HepG2 (cell line): Measurements from ENCODE around the gene ZSWIM6. TPM values are rescaled to one million over a fixed set of nuclear protein-coding genes. Genes with fewer than 3 reads are reported as not detected.

ENCODE experiments used
- ATF2 ChIP-seq: sonication (generic); formaldehyde crosslinking; IDR thresholded peaks from 2 replicates; pipeline ENCODE4 v1.4.0; 2020; ENCODE audit warnings: missing genetic modification reagents
- BRCA1 ChIP-seq: sonication (generic); formaldehyde crosslinking; IDR thresholded peaks from 2 replicates; pipeline ENCODE4 v1.4.0; 2020; ENCODE audit warnings: missing genetic modification reagents
- ETV6 ChIP-seq: sonication (generic); formaldehyde crosslinking; conservative IDR thresholded peaks from 2 replicates; pipeline ENCODE4 v1.4.0; 2020; ENCODE audit warnings: missing genetic modification reagents
- FOXO1 ChIP-seq: sonication (generic); formaldehyde crosslinking; IDR thresholded peaks from 2 replicates; pipeline ENCODE4 v1.4.0; 2020; ENCODE audit warnings: missing genetic modification reagents
- HOXD1 ChIP-seq: sonication (generic); formaldehyde crosslinking; IDR thresholded peaks from 2 replicates; pipeline ENCODE4 v1.5.0; 2020; ENCODE audit warnings: missing genetic modification reagents
- JDP2 ChIP-seq: sonication (generic); formaldehyde crosslinking; IDR thresholded peaks from 2 replicates; pipeline ENCODE4 v1.8.1; 2022; ENCODE audit warnings: missing genetic modification reagents, borderline replicate concordance
- MAZ ChIP-seq, 2 experiments: sonication (generic) in 1 of 2; formaldehyde crosslinking in 1 of 2; IDR thresholded peaks; 2 replicates each; pipeline versions ENCODE4 v1.5.0 to v1.6.1; 2012 to 2020; ENCODE audit warnings: low read depth in 2 of 2, mild to moderate bottlenecking in 2 of 2, borderline replicate concordance in 1 of 2, improper control_type of control experiment in 1 of 2, low read length in 1 of 2, missing genetic modification reagents in 1 of 2, moderate library complexity in 1 of 2
- MTERF4 ChIP-seq: sonication (generic); formaldehyde crosslinking; IDR thresholded peaks from 2 replicates; pipeline ENCODE4 v1.8.0; 2023; ENCODE audit warnings: mild to moderate bottlenecking, missing genetic modification reagents
- NFE2 ChIP-seq: sonication (generic); formaldehyde crosslinking; IDR thresholded peaks from 2 replicates; pipeline ENCODE4 v1.4.0; 2020; ENCODE audit warnings: missing genetic modification reagents
- NKX3-1 ChIP-seq: sonication (generic); formaldehyde crosslinking; IDR thresholded peaks from 2 replicates; pipeline ENCODE4 v1.5.0; 2020; ENCODE audit warnings: missing genetic modification reagents
- PREB ChIP-seq: sonication (generic); formaldehyde crosslinking; IDR thresholded peaks from 2 replicates; pipeline ENCODE4 v1.4.0; 2020; ENCODE audit warnings: missing genetic modification reagents
- REST ChIP-seq, 2 experiments: IDR thresholded peaks; 2 replicates each; pipeline ENCODE4 v1.6.1; 2011 to 2012; ENCODE audit warnings: low read length in 2 of 2, borderline replicate concordance in 1 of 2, low read depth in 1 of 2, mild to moderate bottlenecking in 1 of 2, moderate library complexity in 1 of 2
- REXO4 ChIP-seq: sonication (generic); formaldehyde crosslinking; IDR thresholded peaks from 2 replicates; pipeline ENCODE4 v1.8.0; 2022; ENCODE audit warnings: missing genetic modification reagents, mild to moderate bottlenecking, borderline replicate concordance
- SNAI1 ChIP-seq: sonication (generic); formaldehyde crosslinking; IDR thresholded peaks from 2 replicates; pipeline ENCODE4 v1.5.0; 2020; ENCODE audit warnings: mild to moderate bottlenecking, missing genetic modification reagents, borderline replicate concordance
- SRSF9 ChIP-seq: fragments of 200-400 bp; formaldehyde crosslinking; IDR thresholded peaks from 2 replicates; pipeline ENCODE4 v1.6.1; 2018; ENCODE audit warnings: borderline replicate concordance, mild to moderate bottlenecking, low read depth, low read length; ENCODE audit not compliant: insufficient read depth, poor library complexity, severe bottlenecking
- ZNF30 ChIP-seq: sonication (generic); formaldehyde crosslinking; IDR thresholded peaks from 2 replicates; pipeline ENCODE4 v1.5.0; 2020; ENCODE audit warnings: mild to moderate bottlenecking, missing genetic modification reagents
- ZNF850 ChIP-seq: sonication (generic); formaldehyde crosslinking; conservative IDR thresholded peaks from 2 replicates; pipeline ENCODE4 v1.9.0; 2021; ENCODE audit warnings: mild to moderate bottlenecking, missing genetic modification reagents
- polyA plus RNA-seq, 8 experiments: library from polyadenylated mRNA; depleted of rRNA in 3 of 8; stranded (reverse) in 7 of 8; unstranded in 1 of 8; fragments of >200 nt; fragmentation: Illumina TruSeq in 4 of 8; extraction: Trizol in 4 of 8; gene quantifications; 2 replicates each; pipeline versions ENCODE4 v1.2.1 to v1.2.3, GENCODE V29; 2011 to 2016; ENCODE audit warnings: low read depth in 4 of 8, missing spikeins in 1 of 8, mixed read lengths in 1 of 8; ENCODE audit not compliant: insufficient read depth in 1 of 8
- total RNA-seq, 5 experiments: library from RNA; depleted of rRNA; stranded (reverse); fragments of >200 nt; fragmentation: Illumina TruSeq; extraction: Trizol; gene quantifications; 2 replicates each; pipeline ENCODE4 v1.2.3, GENCODE V29; 2016; ENCODE audit warnings: low read depth in 1 of 5
- TF ChIP-seq, protein P1 (sequence below): sonication (generic); formaldehyde crosslinking; IDR thresholded peaks from 2 replicates; pipeline ENCODE4 v1.4.0; 2020; ENCODE audit warnings: missing genetic modification reagents
- TF ChIP-seq, protein P2 (sequence below): IDR thresholded peaks from 2 replicates; pipeline ENCODE4 v1.6.1; 2012; ENCODE audit warnings: inconsistent platforms

ZSWIM6 gene
- total and polyA plus RNA-seq, 2 of the 13 experiments (the other 11 are each of a cell fraction or from before 2014, with no cell fraction given): 0.82 to 1.9 TPM

GRCh38 chr5:61301341-61302199, 30.5 kb upstream of the ZSWIM6 start (continued):
- TF ChIP-seq NFE2 (CRISPR knock-in tag): peak; percentile 64; the same call in 1 of the 2 replicates
- TF ChIP-seq, protein P1, sequence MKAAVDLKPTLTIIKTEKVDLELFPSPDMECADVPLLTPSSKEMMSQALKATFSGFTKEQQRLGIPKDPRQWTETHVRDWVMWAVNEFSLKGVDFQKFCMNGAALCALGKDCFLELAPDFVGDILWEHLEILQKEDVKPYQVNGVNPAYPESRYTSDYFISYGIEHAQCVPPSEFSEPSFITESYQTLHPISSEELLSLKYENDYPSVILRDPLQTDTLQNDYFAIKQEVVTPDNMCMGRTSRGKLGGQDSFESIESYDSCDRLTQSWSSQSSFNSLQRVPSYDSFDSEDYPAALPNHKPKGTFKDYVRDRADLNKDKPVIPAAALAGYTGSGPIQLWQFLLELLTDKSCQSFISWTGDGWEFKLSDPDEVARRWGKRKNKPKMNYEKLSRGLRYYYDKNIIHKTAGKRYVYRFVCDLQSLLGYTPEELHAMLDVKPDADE (CRISPR knock-in tag): no peak
- TF ChIP-seq ZNF850: no peak
- peak; percentile 66; the same call in 1 of the 2 replicates for TF ChIP-seq ATF2 (CRISPR knock-in tag)
- TF ChIP-seq REXO4 (CRISPR knock-in tag): no peak
- TF ChIP-seq SNAI1: no peak
- no peak for TF ChIP-seq MAZ (IDR thresholded peaks at IDR 0.05; ENCODE audit: borderline replicate concordance, low read depth, low read length)
- TF ChIP-seq MAZ (CRISPR knock-in tag; IDR thresholded peaks at IDR 0.05; ENCODE audit: low read depth): 0 out of 2 replicates have a peak, but pooled peaks have one; percentile 36
- no peak for TF ChIP-seq ZNF30
- TF ChIP-seq PREB (CRISPR knock-in tag): no peak
- no peak for TF ChIP-seq MTERF4 (CRISPR knock-in tag)
- TF ChIP-seq BRCA1 (CRISPR knock-in tag): no peak
- TF ChIP-seq FOXO1: no peak; the same call in 1 of the 2 replicates
- TF ChIP-seq REST (IDR thresholded peaks at IDR 0.05; ENCODE audit: borderline replicate concordance in 1 of 2, low read depth in 1 of 2, low read length in 2 of 2): peak in 1 of 2 experiments; percentile 67; a peak in 1 of 4 replicates
- no peak for TF ChIP-seq JDP2 (CRISPR knock-in tag)
- no peak; the same call in 1 of the 2 replicates for TF ChIP-seq ETV6 (CRISPR knock-in tag)
- 0 out of 2 replicates have a peak, but pooled peaks have one; percentile 38 for TF ChIP-seq HOXD1
- TF ChIP-seq, protein P2, sequence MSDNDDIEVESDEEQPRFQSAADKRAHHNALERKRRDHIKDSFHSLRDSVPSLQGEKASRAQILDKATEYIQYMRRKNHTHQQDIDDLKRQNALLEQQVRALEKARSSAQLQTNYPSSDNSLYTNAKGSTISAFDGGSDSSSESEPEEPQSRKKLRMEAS: 0 out of 2 replicates have a peak, but pooled peaks have one; percentile 57
- TF ChIP-seq SRSF9: no peak
- no peak for TF ChIP-seq NKX3-1
